GM19193 (cell line): ENCODE results near the gene LCT.

Experiments
- POLR2A ChIP-seq: IDR thresholded peaks from 4 replicates; pipeline ENCODE4 v1.6.1; 2011; ENCODE audit not compliant: insufficient read depth, insufficient read length; ENCODE audit errors: extremely low read depth

Gene LCT

DNA sequence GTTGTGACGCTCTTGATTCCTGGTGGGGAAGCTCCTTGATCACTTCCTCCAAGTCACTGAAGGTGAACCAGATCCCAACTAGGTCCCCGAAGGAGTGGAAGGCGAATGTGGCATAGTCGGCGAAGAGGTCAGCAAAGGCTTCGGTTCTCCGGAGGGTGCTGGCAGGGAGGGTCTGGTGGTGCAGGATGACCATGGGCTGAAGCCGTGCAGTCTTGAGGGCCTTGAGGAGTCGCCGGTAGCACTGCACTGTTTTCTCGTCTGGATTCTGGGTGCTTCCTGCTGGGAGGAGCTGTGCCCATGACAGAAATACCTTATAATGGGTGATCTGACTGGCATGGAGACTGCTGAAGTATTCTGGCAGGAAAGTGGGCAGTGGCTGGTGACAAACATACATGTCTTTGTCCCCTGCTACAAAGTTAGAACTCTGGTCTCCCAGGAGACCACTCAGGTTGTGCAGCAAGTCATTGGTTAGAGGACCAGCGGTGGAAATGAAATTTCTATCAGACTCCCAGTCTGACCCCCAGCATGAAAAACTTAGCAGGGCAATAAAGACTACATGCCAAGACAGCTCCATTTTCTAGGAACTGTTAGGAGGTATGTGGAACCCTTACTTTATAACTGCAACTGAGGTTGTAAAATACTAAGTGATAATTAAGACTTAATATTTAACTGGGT is at the start of gene LCT:
LCT (minus strand) TSS at position 589 of the 675 bp plus-strand sequence; CDS start at position 574, 15 bp downstream.
- TF ChIP-seq POLR2A, result no peak

DNA sequence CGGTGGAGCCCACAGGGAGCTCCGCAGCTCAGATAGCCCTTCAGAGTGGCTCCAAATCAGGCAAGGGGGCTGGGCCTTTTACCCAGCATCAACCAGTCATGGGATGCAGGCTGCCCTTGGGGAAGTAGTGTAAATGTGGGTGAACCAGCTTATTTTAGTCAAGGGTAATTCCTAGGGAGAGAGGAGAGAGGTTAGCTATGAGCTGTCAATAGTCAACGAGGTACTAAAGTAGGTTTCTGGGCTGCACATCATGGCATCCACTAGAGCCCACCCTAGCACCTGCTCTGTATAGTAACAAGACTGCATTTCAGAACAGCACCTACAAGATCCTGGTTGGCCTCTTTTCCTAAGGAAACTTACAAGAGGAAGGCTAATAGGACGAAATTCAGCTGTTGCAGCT is 48.7 kb upstream of the LCT start:
- TF ChIP-seq POLR2A, result no peak

DNA sequence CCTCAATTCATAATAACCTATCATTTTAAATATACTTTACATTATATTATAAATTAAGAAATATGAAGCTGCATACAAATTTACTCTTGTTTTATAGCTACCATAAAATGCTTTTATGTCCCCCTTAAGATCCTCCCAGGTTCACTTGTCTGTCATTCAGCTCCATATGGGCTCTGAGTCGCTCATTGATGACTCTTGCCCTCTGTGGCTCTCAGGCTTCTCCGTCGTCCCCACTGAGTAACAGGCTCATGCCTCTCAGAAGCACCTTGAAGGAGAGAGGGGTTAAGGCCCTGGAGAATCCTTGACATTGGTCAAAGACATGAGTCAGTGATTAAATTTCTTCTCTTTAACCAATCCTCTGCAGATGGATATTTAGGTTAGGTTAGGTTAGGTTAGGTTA is 45.4 kb upstream of the LCT start:
- no peak for TF ChIP-seq POLR2A

DNA sequence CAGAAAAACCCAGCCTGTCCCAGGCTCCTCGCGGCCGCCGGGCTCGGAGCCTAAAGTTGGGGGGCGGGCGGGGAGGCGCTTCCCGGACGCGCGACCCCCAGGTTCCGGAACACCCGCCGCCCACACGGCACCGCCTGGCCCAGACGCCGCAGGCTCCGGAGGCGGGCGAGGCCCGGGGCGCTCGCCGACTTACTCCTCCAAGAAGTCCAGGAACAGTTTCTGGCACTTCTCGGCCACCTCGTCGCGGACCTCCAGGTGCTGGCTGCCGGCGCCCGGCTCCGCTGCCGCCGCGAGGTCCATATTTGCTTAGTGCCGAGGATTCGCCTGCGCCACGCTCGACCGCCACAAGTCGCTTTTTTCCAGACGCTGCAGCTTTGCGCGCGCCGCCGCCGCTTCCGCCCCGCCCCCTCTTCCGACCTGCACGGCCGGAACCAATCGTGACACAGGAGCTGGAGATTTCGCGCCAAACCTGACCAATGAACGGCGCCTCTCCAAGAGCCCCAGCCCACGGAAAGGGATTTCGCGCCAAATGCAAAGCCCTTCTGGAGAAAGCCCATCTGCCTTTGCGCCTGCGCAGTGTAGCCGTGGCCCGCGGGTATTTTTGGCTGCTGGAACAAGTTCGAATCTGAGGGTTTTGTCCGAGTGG is 39.2 kb upstream of the LCT start, which contains the start of gene MCM6:
MCM6 (minus strand) TSS at position 378 of the 646 bp plus-strand sequence; CDS start at position 300, 78 bp downstream.
- TF ChIP-seq POLR2A, result peak; percentile 49

DNA sequence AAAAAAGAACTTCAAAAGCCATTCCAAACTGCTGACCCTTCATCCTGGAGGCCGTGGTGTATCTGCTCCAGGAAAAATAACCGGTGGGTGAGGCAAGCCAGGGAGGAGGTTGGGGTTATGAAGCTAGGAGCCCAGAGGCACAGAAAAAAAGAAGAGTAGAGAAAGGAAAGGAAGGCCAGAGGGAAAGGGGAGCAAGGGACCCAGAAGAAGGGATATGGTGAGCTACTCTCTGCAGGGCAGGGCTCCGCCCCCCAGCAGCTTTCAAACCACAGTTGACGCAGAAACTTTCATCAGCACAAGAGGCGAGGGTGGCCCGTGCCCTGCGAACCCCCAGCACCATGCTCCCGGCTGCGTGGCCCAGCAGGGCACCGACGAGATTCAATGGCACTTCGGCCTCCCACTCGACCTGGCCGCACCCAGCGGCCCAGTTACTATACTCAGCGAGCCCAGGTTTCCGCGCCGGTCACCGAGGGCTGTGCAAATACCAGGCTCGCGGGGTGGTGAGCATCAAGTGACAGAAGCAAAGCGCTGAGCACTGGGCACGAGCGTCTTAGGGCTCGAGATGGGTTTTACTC is 38.6 kb upstream of the LCT start:
- TF ChIP-seq POLR2A, result peak; percentile 36

DNA sequence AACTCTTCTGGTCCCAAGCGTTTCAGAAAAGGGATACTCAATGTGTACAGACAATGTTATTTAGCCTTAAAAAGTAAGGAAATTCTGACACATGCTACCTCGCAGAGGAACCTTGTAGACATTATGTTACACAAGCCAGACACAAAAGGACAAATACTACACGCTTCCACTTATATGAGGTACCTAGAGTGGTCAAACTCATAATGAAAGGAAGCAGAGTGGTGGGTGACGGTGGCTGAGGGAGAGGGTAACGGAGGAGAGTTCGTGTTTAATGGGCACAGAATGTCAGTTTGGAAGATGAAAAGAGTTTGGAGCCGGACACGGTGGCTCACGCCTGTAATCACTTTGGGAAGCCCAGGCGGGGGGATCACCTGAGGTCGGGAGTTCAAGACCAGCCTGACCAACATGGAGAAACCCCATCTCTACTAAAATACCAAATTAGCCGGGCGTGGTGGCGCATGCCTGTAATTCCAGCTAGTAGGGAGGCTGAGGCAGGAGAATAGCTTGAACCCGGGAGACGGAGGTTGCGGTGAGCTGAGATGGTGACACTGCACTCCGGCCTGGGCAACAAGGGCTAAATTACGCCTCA is 37.9 kb upstream of the LCT start:
- no peak for TF ChIP-seq POLR2A

DNA sequence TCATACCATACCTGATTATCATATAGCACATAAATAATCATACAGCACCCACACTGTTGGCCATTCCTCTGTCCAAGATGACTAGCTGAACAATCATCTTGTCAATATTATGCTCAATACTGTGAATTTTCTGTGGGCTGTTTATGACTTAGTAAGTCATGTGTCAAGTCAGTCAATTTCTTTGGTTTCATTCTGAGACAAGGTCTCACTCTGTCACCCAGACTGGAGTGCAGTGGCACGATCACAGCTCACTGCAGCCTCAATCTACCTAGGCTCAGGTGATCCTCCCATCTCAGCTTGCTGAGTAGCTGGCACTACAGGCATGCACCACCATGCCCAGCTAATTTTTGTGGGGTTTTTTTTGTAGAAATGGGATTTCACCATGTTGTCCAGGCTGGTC is 33.6 kb upstream of the LCT start:
- TF ChIP-seq POLR2A, result no peak

DNA sequence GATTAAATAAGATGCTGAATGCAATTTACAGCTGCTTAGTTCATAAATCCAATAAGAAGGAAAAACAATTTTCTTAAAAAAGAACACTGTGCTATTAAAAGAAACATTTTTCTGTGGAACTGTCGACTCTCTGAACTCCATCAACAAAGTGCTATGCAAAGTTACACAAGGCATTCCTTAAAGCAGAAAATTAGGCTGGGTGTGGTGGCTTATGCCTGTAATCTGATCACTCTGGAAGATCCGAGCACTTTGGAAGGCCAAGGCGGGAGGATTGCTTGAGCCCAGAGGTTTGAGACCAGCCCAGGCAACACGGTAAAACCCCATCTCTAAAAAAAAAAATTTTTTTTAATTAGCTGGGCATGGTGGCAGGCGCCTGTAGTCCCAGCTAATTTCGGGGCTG is 26.2 kb upstream of the LCT start:
- TF ChIP-seq POLR2A, result no peak

DNA sequence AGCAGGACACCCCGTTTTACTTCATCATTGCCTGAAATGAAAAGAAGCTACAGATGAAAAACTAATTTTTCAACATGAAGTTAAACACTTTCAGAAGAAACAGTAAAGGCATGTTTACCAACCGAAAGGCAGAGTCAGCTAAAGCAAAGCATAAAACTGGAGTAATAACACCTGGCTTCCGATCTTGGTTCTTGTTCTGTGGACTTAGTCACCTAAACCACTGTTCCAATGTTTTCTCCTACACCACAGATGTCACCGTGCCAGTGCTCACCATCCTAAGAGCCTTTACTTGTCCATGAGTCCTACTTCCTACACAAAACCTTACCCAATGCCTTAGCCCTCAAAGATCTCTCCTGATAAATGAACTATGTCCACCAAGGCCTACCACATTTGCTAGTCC is 25.7 kb upstream of the LCT start:
- no peak for TF ChIP-seq POLR2A

DNA sequence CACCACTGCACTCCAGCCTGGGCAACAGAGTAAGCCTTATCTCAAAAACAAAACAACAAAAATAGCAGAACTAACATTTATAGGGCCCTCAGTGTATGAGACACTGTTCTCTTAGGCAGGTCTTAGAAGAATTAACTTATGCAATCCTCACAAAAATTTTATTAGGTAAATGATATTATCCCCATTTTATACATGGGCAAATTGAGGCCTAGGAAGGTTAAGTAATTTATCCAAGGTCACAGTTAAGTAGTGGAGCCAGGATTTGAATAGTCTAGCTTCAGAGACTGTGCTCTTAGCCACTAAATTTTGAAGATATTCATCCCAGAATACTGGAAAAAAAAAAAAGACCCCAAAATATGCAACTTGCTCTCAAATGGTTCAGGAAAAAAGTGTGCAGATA is 16.4 kb upstream of the LCT start:
- no peak for TF ChIP-seq POLR2A

DNA sequence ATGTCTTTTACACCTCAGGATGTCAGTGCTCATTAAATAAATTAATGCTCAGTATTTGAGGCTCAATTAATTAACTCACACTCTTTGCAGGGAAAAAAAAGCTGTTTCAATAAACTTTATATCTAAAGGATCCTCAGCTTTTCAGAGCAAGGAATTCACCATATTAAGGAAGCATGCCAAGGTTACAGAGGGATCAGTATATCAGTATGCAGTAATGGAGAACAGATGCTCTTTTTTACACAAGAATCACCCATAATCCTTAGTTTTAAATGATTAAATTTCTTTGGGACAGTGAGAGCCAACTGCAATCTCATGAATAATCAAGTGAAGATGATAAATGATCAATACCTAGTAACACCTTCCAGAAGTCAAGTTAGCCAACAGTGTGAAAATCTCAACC is 14.9 kb upstream of the LCT start:
- TF ChIP-seq POLR2A, result no peak

DNA sequence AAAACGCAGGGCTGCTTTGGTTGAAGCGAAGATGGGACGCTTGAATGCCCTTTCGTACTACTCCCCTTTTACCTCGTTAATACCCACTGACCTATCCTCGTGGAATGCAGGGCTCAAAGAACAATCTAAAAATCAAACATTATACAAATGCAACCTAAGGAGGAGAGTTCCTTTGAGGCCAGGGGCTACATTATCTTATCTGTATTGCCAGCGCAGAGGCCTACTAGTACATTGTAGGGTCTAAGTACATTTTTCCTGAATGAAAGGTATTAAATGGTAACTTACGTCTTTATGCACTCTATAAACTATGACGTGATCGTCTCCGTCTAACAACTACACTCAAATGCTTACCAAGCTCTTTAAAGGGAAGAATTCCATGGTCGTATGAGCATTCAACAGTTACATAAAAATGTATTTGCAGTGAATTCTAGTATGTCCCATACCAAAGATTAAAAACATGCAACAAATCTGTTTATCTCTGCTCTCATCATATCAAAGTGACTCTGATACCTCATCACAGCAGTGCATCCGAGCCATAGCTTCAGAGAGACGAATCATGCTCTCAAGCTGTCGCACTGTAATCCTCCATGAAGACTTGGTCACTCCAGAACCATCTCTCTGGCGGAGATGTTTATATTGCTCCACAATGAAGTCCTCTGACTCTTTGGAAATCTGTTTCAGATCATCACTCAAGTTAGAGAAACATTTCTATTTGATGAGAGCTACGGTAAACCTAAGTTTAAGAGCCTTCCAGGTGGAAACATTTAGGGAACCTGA is 14.1 kb upstream of the LCT start:
- TF ChIP-seq POLR2A, result no peak

DNA sequence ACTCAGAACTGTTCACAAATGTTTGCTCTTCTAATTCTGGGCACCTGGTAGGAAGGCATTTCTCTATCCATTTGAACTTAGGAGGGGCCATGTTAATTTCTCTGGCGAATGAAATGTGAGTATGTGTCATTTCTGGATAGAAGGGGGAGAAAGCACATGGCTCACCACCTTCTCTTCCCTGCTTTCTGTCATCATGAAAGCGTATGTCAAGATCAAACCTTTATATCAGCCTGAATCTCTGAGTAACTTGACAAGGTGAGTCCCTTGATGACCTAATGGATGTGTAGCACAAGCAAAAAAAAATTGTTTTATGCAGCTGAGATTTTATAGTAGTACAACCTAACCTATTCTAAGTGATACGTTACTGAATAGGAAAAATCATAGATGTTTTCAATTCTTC is 12.1 kb upstream of the LCT start:
- no peak for TF ChIP-seq POLR2A

DNA sequence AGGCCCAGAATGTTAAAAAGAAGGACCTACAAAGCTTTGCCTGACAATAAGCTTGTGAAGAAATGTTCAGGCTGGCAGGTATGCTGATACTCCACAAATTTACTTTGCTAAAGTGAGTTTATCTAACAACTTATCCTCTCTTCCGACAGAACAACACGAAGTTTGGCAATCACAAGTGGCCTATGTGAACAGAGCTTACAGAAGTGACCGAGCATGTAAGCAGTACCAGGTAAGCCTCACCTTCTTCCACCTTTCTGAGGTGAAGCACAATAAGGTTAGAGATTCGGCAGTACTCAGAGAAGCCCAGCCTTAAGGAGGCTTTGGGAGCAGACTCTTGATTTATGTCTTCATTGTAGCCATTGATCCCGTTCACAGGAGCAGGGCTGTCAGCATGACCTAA is 9.0 kb upstream of the LCT start:
- no peak for TF ChIP-seq POLR2A

DNA sequence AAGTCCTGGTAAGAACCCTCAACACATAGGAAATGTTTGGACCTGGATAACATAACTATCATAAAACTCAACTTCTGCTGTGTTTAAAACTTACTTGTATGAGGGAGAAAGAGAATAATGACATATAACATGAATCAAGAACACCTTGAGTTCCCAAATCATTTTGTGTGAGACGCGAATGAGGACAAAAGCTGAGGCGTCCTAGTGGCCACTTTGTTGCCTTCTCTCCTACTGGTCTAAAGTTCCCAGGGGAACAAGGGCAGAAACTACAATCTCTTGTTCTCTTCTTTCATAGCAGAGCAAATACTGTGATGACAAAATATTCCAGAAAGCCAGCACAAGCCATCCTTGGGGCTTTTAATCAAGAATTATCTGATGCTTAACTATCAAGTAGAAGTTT is 8.3 kb upstream of the LCT start:
- TF ChIP-seq POLR2A, result no peak
